HEK293 (cell line): ENCODE data around the gene DYNLT4.
A peak's percentile ranks its signal among the peaks of the same experiment; 100 is the strongest.

Experiments
- HOXC10 ChIP-seq: sonication (generic); formaldehyde crosslinking; IDR thresholded peaks from 2 replicates; pipeline ENCODE4 v1.8.1; 2023; ENCODE audit warnings: mild to moderate bottlenecking, missing genetic modification reagents
- KLF16 ChIP-seq: fragments of 450-650 bp; formaldehyde crosslinking; IDR thresholded peaks from 2 replicates; pipeline ENCODE4 v1.5.1; 2017; ENCODE audit warnings: missing biosample characterization, missing genetic modification characterization
- MZF1 ChIP-seq: fragments of 450-650 bp; formaldehyde crosslinking; IDR thresholded peaks from 2 replicates; pipeline ENCODE4 v1.5.1; 2017; ENCODE audit warnings: missing biosample characterization, missing genetic modification characterization, borderline replicate concordance
- ZBTB20 ChIP-seq: fragments of 450-650 bp; formaldehyde crosslinking; IDR thresholded peaks from 2 replicates; pipeline ENCODE4 v1.5.1; 2016; ENCODE audit warnings: missing biosample characterization, missing genetic modification characterization
- ZBTB8A ChIP-seq: fragments of 450-650 bp; formaldehyde crosslinking; IDR thresholded peaks from 2 replicates; pipeline ENCODE4 v1.5.1; 2016; ENCODE audit warnings: missing biosample characterization, missing genetic modification characterization
- ZFHX2 ChIP-seq: fragments of 450-650 bp; formaldehyde crosslinking; conservative IDR thresholded peaks from 2 replicates; pipeline ENCODE4 v1.5.1; 2016; ENCODE audit warnings: missing biosample characterization, missing genetic modification characterization
- ZIC2 ChIP-seq: fragments of 450-650 bp; formaldehyde crosslinking; IDR thresholded peaks from 2 replicates; pipeline ENCODE4 v1.5.1; 2016; ENCODE audit warnings: missing biosample characterization, missing genetic modification characterization
- ZNF121 ChIP-seq: fragments of 450-650 bp; formaldehyde crosslinking; IDR thresholded peaks from 2 replicates; pipeline ENCODE4 v1.5.1; 2016; ENCODE audit warnings: missing biosample characterization, missing genetic modification characterization
- ZNF140 ChIP-seq: fragments of 450-650 bp; formaldehyde crosslinking; IDR thresholded peaks from 2 replicates; pipeline ENCODE4 v1.5.1; 2016; ENCODE audit warnings: missing biosample characterization, missing genetic modification characterization
- ZNF302 ChIP-seq: fragments of 450-650 bp; formaldehyde crosslinking; IDR thresholded peaks from 2 replicates; pipeline ENCODE4 v1.5.1; 2016; ENCODE audit warnings: missing biosample characterization, missing genetic modification characterization, low read depth
- ZNF324 ChIP-seq: fragments of 450-650 bp; formaldehyde crosslinking; IDR thresholded peaks from 2 replicates; pipeline ENCODE4 v1.5.1; 2016; ENCODE audit warnings: missing biosample characterization, missing genetic modification characterization
- ZNF37A ChIP-seq: fragments of 450-650 bp; IDR thresholded peaks from 2 replicates; pipeline ENCODE4 v1.5.1; 2018; ENCODE audit warnings: missing biosample characterization, missing genetic modification characterization
- ZNF426 ChIP-seq: fragments of 450-650 bp; formaldehyde crosslinking; IDR thresholded peaks from 2 replicates; pipeline ENCODE4 v1.5.1; 2017; ENCODE audit warnings: missing biosample characterization, missing genetic modification characterization, mild to moderate bottlenecking, inconsistent platforms, moderate library complexity
- ZNF433 ChIP-seq: fragments of 450-650 bp; formaldehyde crosslinking; IDR thresholded peaks from 2 replicates; pipeline ENCODE4 v1.5.1; 2016; ENCODE audit warnings: missing biosample characterization, missing genetic modification characterization, low read depth
- ZNF548 ChIP-seq: fragments of 450-650 bp; formaldehyde crosslinking; IDR thresholded peaks from 2 replicates; pipeline ENCODE4 v1.5.1; 2016; ENCODE audit warnings: missing biosample characterization, missing genetic modification characterization
- ZNF558 ChIP-seq: fragments of 450-650 bp; formaldehyde crosslinking; IDR thresholded peaks from 2 replicates; pipeline ENCODE4 v1.5.1; 2016; ENCODE audit warnings: missing biosample characterization, missing genetic modification characterization
- ZNF610 ChIP-seq: fragments of 450-650 bp; formaldehyde crosslinking; IDR thresholded peaks from 2 replicates; pipeline ENCODE4 v1.5.1; 2016; ENCODE audit warnings: missing biosample characterization, missing genetic modification characterization, borderline replicate concordance
- TF ChIP-seq, protein P1 (sequence below): fragments of 450-650 bp; formaldehyde crosslinking; IDR thresholded peaks from 2 replicates; pipeline ENCODE4 v1.5.1; 2016; ENCODE audit warnings: missing biosample characterization, missing genetic modification characterization
- TF ChIP-seq, protein P2 (sequence below): fragments of 450-650 bp; formaldehyde crosslinking; IDR thresholded peaks from 2 replicates; pipeline ENCODE4 v1.5.1; 2016; ENCODE audit warnings: missing biosample characterization, missing genetic modification characterization, borderline replicate concordance
- TF ChIP-seq, protein P3 (sequence below): fragments of 450-650 bp; formaldehyde crosslinking; conservative IDR thresholded peaks from 2 replicates; pipeline ENCODE4 v1.5.1; 2016; ENCODE audit warnings: low read depth, missing biosample characterization, missing genetic modification characterization
- TF ChIP-seq, protein P4 (sequence below): fragments of 450-650 bp; formaldehyde crosslinking; IDR thresholded peaks from 2 replicates; pipeline ENCODE4 v1.5.1; 2016; ENCODE audit warnings: missing biosample characterization, missing genetic modification characterization
- TF ChIP-seq, protein P5 (sequence below): fragments of 450-650 bp; formaldehyde crosslinking; IDR thresholded peaks from 2 replicates; pipeline ENCODE4 v1.5.1; 2016; ENCODE audit warnings: missing biosample characterization, missing genetic modification characterization
- TF ChIP-seq, protein P6 (sequence below): fragments of 450-650 bp; formaldehyde crosslinking; IDR thresholded peaks from 2 replicates; pipeline ENCODE4 v1.5.1; 2016; ENCODE audit warnings: missing biosample characterization, missing genetic modification characterization

The DYNLT4 gene

DNA sequence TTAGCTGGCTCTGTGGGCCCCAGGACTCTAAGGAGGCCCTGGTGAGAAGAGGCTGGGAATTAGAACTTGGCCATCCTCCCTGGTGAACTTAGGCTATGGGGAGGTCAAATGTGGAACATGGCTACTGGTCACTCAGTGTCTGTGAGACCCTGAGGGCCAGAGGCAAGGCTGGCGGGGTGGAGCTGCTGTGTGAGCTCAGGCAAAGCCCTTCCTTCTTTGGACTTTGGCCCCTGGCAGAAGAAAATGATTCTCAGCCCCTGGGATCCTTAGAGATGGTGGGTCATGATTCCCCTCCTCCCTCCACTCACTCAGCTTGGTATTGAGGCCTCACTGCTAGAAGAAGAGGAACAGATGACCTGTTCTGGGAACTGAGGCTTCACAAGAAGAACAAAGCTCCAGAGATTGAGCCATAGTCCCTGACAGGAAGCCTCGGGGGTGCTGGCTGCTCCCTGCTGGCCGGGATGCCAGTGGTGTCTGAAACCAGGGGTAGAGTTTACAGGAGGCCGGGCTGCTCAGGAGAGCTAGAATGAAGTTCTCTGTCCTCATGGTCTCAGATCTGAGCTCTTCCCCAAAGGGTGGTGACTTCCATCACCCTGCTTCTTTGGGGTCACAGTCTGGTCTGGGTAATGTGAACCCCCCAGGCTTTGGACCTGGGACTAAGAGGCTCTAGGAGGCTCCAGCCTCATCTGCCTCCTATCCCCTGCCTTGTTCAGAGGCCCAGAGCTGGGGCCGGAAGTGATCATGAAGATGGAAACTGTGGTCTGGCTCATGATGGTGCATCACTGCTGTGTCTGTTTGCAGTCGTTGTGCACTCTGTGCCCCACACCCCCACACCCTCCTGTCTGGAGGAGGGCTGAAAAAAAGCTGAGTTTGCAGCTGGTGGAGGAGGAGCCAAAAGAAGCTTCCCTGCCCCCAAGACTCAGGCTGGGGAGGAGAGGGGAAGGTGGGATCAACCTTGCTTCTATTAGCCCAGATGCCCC is 2.1 kb upstream of the DYNLT4 start (continued):
- TF ChIP-seq, protein P1, sequence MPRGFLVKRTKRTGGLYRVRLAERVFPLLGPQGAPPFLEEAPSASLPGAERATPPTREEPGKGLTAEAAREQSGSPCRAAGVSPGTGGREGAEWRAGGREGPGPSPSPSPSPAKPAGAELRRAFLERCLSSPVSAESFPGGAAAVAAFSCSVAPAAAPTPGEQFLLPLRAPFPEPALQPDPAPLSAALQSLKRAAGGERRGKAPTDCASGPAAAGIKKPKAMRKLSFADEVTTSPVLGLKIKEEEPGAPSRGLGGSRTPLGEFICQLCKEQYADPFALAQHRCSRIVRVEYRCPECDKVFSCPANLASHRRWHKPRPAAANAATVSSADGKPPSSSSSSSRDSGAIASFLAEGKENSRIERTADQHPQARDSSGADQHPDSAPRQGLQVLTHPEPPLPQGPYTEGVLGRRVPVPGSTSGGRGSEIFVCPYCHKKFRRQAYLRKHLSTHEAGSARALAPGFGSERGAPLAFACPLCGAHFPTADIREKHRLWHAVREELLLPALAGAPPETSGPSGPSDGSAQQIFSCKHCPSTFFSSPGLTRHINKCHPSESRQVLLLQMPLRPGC = no peak
- TF ChIP-seq ZNF610 = no peak
- TF ChIP-seq, protein P2, sequence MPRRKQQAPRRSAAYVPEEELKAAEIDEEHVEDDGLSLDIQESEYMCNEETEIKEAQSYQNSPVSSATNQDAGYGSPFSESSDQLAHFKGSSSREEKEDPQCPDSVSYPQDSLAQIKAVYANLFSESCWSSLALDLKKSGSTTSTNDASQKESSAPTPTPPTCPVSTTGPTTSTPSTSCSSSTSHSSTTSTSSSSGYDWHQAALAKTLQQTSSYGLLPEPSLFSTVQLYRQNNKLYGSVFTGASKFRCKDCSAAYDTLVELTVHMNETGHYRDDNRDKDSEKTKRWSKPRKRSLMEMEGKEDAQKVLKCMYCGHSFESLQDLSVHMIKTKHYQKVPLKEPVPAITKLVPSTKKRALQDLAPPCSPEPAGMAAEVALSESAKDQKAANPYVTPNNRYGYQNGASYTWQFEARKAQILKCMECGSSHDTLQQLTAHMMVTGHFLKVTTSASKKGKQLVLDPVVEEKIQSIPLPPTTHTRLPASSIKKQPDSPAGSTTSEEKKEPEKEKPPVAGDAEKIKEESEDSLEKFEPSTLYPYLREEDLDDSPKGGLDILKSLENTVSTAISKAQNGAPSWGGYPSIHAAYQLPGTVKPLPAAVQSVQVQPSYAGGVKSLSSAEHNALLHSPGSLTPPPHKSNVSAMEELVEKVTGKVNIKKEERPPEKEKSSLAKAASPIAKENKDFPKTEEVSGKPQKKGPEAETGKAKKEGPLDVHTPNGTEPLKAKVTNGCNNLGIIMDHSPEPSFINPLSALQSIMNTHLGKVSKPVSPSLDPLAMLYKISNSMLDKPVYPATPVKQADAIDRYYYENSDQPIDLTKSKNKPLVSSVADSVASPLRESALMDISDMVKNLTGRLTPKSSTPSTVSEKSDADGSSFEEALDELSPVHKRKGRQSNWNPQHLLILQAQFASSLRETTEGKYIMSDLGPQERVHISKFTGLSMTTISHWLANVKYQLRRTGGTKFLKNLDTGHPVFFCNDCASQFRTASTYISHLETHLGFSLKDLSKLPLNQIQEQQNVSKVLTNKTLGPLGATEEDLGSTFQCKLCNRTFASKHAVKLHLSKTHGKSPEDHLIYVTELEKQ = no peak
- TF ChIP-seq, protein P3, sequence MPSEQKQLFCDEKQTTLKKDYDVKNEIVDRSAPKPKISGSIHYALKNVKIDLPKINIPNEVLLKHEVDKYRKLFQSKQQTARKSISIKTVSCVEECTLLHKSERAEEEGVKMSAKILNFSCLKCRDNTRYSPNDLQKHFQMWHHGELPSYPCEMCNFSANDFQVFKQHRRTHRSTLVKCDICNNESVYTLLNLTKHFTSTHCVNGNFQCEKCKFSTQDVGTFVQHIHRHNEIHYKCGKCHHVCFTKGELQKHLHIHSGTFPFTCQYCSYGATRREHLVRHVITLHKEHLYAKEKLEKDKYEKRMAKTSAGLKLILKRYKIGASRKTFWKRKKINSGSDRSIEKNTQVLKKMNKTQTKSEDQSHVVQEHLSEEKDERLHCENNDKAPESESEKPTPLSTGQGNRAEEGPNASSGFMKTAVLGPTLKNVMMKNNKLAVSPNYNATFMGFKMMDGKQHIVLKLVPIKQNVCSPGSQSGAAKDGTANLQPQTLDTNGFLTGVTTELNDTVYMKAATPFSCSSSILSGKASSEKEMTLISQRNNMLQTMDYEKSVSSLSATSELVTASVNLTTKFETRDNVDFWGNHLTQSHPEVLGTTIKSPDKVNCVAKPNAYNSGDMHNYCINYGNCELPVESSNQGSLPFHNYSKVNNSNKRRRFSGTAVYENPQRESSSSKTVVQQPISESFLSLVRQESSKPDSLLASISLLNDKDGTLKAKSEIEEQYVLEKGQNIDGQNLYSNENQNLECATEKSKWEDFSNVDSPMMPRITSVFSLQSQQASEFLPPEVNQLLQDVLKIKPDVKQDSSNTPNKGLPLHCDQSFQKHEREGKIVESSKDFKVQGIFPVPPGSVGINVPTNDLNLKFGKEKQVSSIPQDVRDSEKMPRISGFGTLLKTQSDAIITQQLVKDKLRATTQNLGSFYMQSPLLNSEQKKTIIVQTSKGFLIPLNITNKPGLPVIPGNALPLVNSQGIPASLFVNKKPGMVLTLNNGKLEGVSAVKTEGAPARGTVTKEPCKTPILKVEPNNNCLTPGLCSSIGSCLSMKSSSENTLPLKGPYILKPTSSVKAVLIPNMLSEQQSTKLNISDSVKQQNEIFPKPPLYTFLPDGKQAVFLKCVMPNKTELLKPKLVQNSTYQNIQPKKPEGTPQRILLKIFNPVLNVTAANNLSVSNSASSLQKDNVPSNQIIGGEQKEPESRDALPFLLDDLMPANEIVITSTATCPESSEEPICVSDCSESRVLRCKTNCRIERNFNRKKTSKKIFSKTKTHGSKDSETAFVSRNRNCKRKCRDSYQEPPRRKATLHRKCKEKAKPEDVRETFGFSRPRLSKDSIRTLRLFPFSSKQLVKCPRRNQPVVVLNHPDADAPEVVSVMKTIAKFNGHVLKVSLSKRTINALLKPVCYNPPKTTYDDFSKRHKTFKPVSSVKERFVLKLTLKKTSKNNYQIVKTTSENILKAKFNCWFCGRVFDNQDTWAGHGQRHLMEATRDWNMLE (tag by site-specific recombination) = no peak
- TF ChIP-seq KLF16 (tag by site-specific recombination) = no peak
- no peak for TF ChIP-seq ZBTB20 (tag by site-specific recombination)
- TF ChIP-seq ZNF558 = no peak
- TF ChIP-seq, protein P4, sequence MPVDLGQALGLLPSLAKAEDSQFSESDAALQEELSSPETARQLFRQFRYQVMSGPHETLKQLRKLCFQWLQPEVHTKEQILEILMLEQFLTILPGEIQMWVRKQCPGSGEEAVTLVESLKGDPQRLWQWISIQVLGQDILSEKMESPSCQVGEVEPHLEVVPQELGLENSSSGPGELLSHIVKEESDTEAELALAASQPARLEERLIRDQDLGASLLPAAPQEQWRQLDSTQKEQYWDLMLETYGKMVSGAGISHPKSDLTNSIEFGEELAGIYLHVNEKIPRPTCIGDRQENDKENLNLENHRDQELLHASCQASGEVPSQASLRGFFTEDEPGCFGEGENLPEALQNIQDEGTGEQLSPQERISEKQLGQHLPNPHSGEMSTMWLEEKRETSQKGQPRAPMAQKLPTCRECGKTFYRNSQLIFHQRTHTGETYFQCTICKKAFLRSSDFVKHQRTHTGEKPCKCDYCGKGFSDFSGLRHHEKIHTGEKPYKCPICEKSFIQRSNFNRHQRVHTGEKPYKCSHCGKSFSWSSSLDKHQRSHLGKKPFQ (tag by site-specific recombination) = no peak
- TF ChIP-seq ZNF37A (tag by site-specific recombination) = no peak
- TF ChIP-seq, protein P5, sequence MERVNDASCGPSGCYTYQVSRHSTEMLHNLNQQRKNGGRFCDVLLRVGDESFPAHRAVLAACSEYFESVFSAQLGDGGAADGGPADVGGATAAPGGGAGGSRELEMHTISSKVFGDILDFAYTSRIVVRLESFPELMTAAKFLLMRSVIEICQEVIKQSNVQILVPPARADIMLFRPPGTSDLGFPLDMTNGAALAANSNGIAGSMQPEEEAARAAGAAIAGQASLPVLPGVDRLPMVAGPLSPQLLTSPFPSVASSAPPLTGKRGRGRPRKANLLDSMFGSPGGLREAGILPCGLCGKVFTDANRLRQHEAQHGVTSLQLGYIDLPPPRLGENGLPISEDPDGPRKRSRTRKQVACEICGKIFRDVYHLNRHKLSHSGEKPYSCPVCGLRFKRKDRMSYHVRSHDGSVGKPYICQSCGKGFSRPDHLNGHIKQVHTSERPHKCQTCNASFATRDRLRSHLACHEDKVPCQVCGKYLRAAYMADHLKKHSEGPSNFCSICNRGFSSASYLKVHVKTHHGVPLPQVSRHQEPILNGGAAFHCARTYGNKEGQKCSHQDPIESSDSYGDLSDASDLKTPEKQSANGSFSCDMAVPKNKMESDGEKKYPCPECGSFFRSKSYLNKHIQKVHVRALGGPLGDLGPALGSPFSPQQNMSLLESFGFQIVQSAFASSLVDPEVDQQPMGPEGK = no peak
- no peak for TF ChIP-seq ZBTB8A (tag by site-specific recombination)
- no peak for TF ChIP-seq MZF1 (tag by site-specific recombination)
- TF ChIP-seq, protein P6, sequence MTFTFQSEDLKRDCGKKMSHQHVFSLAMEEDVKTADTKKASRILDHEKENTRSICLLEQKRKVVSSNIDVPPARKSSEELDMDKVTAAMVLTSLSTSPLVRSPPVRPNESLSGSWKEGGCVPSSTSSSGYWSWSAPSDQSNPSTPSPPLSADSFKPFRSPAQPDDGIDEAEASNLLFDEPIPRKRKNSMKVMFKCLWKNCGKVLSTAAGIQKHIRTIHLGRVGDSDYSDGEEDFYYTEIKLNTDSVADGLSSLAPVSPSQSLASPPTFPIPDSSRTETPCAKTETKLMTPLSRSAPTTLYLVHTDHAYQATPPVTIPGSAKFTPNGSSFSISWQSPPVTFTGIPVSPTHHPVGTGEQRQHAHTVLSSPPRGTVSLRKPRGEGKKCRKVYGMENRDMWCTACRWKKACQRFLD (tag by site-specific recombination) = no peak
- TF ChIP-seq ZNF433 = no peak
- no peak for TF ChIP-seq ZNF548
- no peak for TF ChIP-seq ZNF302 (tag by site-specific recombination)
- no peak for TF ChIP-seq HOXC10
- TF ChIP-seq ZNF140 = no peak
- TF ChIP-seq ZNF426 = no peak
- TF ChIP-seq ZIC2 = peak; percentile 47; the same call in 1 of the 2 replicates
- TF ChIP-seq ZFHX2 (tag by site-specific recombination) = peak; percentile 82
- TF ChIP-seq ZNF324 (tag by site-specific recombination) = no peak
- TF ChIP-seq ZNF121 (tag by site-specific recombination) = 0 out of 2 replicates have a peak, but pooled peaks have one; percentile 24
